ENCODE data around the gene LRCOL1.

The LRCOL1 gene

GRCh38 chr12:132618683-132619043 lies 8.3 kb upstream of the LRCOL1 start, which contains the start of gene P2RX2:
Gene P2RX2 (plus strand): TSS chr12:132618776. CDS start chr12:132618817, 41 bp downstream.
- no peak for DNase-seq

- no peak for DNase-seq
Measured at GRCh38 chr12:132617822-132618682, 7.7 kb upstream of the LRCOL1 start.

GRCh38 chr12:132617135-132617701 lies 6.8 kb upstream of the LRCOL1 start:
- DNase-seq = no peak

- DNase-seq = no peak
Measured at GRCh38 chr12:132615579-132616038, 5.2 kb upstream of the LRCOL1 start.

GRCh38 chr12:132614861-132615578 lies 4.6 kb upstream of the LRCOL1 start:
- peak; percentile 70 for DNase-seq

- no peak for DNase-seq
Measured at GRCh38 chr12:132614029-132614428, 3.6 kb upstream of the LRCOL1 start.

GRCh38 chr12:132611620-132612019 lies 1.2 kb upstream of the LRCOL1 start:
- DNase-seq = no peak

GRCh38 chr12:132610866-132611602 lies 652 bp upstream of the LRCOL1 start:
- DNase-seq = no peak

- no peak for DNase-seq
Measured at GRCh38 chr12:132608231-132609171, 1.9 kb downstream of the LRCOL1 start.

- DNase-seq = no peak
Measured at GRCh38 chr12:132606927-132607326, 3.5 kb downstream of the LRCOL1 start.

- no peak for DNase-seq
Measured at GRCh38 chr12:132606466-132606865, 3.9 kb downstream of the LRCOL1 start.

- no peak for DNase-seq
Measured at GRCh38 chr12:132605892-132606291, 4.5 kb downstream of the LRCOL1 start.

- no peak for DNase-seq
Measured at GRCh38 chr12:132604668-132605441, 5.5 kb downstream of the LRCOL1 start.

- no peak for DNase-seq
Measured at GRCh38 chr12:132604151-132604618, 6.2 kb downstream of the LRCOL1 start.

- DNase-seq = no peak
Measured at GRCh38 chr12:132603240-132604150, 6.9 kb downstream of the LRCOL1 start.

- no peak for DNase-seq
Measured at GRCh38 chr12:132602572-132603239, 7.7 kb downstream of the LRCOL1 start.

- no peak for DNase-seq
Measured at GRCh38 chr12:132601171-132601883, 9.1 kb downstream of the LRCOL1 start.
